Sciatic nerve (tissue), 2 donors: ENCODE data around the gene FREM2. TPM values are rescaled to one million over a fixed set of nuclear protein-coding genes. Genes with fewer than 3 reads are reported as not detected.

Source experiments
- ATAC-seq: fragments of 200-7000 bp; cut with Tn5 transposase; one replicate; pipeline ENCODE4 v1.9.1; 2020; ENCODE audit warnings: mild to moderate bottlenecking, moderate library complexity
- DNase-seq: peaks from one replicate; pipeline ENCODE4 v3.0.0-alpha.2; 2020; ENCODE audit warnings: low spot score
- intact Hi-C: fragments of 100-400 bp; cut with DNase I; formaldehyde crosslinking; loops from one replicate; pipeline ENCODE4 v1.14.2; 2022
- total RNA-seq: library from RNA; stranded (reverse); fragmentation: NEBNext Ultra II Directional; extraction: Animal tissue kit (Norgen Biotek cat#: 25700); gene quantifications from one replicate; pipeline ENCODE4 v1.2.1, GENCODE V29; 2021
- donor health status: DM: no; HTN: no; CAD: no.
- donor health status: DM: no; HTN: no; CAD: no.

The FREM2 gene
- total RNA-seq, 1 donor from 2014 or later: 9.2 TPM

DNA sequence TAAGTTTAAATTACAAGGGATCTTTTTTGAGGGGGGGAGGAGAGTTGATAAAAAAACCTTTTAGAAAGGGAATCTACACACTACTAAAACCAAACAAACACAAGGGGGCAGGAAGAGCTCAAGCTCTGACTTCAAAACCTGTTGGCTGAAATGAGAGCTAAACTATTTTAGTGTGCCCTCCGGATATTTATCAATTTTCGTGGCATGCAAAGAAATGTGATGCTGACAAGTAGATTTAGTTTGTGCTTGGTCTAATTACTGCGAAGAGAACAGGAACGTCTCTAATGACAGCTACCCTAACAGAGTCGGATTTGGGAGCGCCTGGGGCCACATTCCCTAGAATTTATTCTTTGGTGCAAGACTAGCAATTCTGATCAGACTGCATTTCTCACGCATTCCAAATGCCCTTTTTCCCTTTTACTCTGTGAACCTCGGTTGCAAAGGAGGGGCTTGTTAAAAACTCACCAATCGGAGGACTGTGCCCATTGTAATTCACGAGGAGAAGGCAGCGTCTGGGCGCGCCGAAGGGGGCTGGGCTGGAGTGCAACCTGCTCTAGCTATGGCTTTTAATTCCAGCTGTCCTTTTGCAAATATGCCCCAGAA lies 802 bp upstream of the FREM2 start:
- intact Hi-C loops: no loop called here
- ATAC-seq (peak; percentile 35), DNase-seq (no peak)

DNA sequence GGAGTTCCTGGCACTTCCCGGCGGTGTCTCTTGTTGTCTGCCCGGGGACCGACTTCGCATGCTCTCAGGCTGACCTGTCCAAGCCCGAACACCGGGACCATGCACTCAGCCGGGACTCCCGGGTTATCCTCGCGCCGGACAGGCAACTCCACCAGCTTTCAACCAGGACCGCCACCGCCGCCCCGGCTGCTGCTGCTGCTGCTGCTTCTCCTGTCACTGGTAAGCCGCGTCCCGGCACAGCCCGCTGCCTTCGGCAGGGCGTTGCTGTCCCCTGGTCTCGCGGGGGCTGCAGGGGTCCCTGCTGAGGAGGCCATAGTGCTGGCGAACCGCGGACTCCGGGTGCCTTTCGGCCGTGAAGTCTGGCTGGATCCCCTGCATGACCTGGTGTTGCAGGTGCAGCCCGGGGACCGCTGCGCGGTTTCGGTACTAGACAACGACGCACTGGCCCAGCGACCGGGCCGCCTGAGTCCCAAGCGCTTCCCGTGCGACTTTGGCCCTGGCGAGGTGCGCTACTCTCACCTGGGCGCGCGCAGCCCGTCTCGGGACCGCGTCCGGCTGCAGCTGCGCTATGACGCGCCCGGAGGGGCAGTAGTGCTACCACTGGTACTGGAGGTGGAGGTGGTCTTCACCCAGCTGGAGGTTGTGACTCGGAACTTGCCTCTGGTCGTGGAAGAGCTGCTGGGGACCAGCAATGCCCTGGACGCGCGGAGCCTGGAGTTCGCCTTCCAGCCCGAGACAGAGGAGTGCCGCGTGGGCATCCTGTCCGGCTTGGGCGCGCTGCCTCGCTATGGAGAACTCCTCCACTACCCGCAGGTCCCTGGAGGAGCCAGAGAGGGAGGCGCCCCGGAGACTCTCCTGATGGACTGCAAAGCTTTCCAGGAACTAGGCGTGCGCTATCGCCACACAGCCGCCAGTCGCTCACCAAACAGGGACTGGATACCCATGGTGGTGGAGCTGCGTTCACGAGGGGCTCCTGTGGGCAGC lies 661 bp downstream of the FREM2 start:
- peak; percentile 14 for ATAC-seq
- intact Hi-C loops: no loop called here
- DNase-seq: no peak

DNA sequence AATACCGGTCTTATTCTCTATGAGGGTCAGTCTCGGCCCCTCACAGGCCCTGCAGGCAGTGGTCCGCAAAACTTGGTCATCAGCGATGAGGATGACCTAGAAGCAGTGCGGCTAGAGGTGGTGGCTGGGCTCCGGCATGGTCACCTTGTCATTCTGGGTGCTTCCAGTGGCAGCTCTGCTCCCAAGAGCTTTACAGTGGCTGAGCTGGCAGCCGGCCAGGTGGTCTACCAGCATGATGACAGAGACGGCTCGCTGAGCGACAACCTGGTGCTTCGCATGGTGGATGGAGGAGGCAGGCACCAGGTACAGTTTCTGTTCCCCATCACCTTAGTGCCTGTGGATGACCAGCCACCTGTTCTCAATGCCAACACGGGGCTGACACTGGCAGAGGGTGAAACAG lies 1.8 kb downstream of the FREM2 start:
- intact Hi-C loops: no loop called here
- DNase-seq: peak; percentile 56
- no peak for ATAC-seq

DNA sequence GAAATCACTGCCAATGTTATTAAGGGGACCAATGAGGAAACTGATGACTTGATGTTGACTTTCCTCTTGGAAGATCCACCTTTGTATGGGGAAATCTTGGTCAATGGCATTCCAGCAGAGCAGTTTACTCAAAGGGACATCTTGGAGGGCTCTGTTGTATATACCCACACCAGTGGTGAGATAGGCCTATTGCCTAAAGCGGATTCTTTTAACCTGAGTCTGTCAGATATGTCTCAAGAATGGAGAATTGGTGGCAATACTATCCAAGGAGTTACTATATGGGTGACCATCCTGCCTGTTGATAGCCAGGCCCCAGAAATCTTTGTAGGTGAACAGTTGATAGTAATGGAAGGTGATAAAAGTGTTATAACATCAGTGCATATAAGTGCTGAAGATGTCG lies 3.4 kb downstream of the FREM2 start:
- ATAC-seq: no peak
- DNase-seq: no peak
- intact Hi-C loops: no loop called here

DNA sequence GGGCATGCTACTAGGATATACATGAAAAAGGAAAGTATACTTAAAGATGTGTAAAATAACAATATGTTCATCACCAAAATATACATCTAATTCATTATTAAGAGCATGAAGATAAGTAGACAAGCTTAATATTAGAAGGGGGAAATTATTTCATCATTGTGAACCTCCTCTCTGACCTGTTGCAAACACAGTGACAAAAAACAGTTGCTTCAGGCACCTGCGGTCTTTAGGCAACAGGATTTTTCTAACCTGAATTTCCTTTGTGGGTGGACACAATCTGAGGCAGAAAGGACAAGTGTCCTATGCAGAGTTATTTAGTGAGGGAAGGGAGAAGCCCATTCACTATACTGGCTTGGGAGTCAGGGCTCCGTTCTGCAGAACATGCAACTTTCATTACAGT lies 6.3 kb downstream of the FREM2 start:
- ATAC-seq: no peak
- no peak for DNase-seq
- intact Hi-C loops: no loop called here

DNA sequence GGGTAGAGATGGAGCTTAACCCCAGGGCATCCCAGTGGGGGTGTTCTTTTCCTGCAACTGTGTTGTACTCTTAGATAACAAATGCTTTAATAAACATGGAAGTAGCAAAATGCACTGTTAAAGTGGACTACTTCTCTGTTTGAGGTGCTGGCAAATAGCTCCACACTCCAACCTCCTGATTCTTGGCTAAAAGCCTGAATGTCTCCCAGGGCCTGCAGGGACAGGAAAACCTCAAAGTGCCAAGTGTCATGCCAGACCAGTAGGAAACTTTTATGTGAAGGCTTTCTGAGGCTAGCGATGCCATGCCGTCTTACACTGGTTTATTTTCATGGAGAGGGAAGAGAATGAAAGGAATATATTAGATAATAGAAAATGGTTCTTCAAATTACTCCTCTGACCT lies 6.8 kb downstream of the FREM2 start:
- DNase-seq (no peak), ATAC-seq (no peak)
- intact Hi-C loops: no loop called here

DNA sequence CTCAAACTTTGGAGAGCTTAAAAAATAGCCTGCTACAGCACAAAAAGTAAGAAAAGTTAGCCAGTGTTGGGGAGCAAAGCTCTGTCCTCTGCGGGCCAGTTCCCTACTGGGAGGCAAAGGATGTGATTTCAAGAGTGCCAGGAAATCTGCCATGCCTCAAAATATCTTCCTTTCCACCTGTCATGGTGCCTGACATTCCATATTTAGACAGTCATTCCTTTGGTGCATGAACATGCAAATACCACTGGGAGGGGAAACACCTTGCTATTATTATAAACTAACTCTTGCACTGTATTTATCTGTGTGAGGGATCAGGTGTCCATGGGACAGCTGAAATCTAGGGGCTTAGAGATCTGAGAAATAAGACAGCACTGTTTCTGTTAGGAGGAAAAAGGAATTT lies 10.3 kb downstream of the FREM2 start:
- no peak for ATAC-seq
- no peak for DNase-seq
- intact Hi-C loops: no loop called here

DNA sequence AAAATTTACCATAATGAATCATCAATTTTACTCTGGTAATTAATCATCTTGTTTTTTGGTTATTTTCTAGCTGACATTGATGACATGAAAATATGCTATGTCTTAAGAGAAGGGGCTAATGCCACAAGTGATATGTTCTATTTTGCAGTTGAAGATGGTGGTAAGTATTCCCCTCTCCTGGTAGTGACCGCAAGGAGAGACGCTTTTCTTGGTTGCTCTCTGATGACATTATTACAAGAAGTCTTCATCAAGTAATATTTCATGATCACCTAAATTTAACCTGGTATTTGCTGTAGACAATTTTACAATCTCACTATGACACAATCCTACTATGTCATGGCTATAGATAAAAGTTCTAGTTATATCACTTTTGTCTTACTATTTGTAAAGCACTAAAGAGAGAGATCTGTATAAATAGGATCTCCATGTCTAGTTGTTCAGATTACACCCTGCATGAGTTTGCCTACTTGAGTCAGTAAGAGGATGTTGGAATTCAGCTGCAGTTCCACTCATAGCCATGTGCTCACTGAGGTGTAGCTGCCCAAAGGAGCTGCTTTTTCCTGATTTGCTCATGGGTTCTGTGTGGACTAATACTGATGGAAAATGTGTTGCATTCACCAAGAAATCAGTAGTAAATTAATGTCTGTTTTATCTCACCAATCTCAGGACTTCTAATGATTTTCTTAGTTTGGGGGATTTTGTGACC lies 10.9 kb downstream of the FREM2 start:
- ATAC-seq (no peak), DNase-seq (no peak)
- intact Hi-C loops: no loop called here

DNA sequence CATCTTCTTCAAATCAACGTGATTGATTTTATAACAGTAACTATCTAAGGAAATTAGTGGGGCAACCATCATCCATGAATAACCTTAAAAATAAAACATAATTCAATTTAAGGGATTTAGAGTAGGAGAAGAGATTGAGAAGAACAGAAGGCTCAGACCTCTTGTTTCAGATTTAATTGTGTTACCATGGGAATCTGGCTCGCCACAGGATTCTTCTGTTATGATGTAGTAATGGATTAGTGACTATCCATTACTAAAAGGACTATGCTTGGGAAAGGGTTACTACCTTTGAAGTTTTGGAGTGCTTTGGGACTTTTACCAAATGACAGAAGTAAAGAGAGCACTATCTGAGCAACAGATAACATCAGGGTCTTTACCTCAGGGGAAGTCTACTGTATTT lies 13.2 kb downstream of the FREM2 start:
- intact Hi-C loops: no loop called here
- ATAC-seq (no peak), DNase-seq (no peak)

DNA sequence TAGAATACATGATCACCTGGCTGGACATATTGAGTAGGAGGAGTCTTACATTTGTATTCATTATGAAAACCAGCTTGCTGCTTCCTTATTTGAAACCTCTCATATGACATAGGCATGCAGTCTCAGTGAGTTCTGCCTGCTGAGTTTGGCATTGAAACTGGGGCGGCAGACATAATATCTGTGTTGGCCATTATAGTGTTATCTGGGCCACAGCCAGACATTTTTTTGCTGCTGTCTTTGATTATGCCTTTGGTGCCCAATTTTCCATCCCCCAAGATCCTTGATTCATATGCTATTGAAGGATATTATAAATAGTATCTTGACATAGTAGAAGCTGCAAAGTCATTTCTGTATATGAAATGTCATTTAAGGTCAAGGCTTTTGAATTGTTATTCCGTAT lies 15.8 kb downstream of the FREM2 start:
- no peak for DNase-seq
- no peak for ATAC-seq
- intact Hi-C loops: no loop called here

DNA sequence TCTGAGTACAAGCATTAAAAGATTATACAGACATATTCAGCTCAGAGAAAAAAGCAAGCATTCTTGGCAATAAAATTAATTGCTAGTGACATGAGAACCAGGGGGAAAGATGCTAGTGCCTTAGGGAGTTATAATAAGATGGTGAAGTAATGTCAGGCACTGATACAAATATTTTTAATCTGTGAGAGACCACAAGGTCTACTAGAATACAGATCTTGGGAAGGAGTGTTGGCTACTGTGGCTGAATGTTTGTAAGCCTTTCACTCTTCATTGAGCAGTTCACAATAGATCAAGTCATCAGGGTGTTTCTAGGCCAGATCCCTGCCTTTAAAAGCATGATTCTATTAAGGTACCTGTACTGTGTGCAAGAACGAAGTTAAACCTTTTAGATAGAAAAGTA lies 16.4 kb downstream of the FREM2 start:
- no peak for ATAC-seq
- intact Hi-C loops: no loop called here
- no peak for DNase-seq

DNA sequence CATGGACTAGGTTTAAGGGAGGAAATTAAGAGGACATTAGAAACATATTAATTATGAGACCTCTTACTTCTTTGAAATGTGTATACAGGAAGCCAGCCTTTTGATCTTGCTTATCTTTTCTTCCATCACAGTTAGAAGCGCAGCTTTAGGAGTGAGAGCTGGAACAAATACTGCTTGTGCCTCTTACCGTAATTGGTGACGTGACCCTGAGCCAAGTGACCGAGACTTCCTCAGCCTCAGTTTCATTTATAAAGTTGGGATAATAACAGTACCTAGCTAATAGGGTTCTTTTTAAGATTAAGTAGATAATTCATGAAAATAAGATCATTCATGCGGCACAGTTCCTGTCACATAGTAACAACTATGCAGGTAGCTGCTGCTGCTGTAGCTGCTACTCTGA lies 18.5 kb downstream of the FREM2 start:
- DNase-seq (no peak), ATAC-seq (no peak)
- intact Hi-C loops: no loop called here

DNA sequence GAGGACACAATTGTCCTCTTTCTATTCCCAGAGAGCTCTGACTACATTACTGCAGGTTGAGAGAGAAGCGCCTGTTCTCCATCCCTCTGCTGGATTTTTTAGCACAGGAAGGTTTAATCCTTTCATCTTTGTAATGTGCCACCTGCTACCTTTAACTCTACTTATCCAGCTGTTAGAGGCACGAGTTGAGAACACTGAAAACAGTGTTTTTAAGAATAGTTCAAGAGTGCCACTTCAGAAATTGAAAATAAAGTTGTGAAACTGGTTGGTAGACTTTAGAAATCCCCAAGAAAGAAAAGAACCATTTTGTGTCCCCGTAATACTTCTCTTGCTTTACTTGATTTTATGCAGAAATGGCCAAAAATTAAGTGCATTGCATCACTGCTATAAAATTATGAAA lies 20.6 kb downstream of the FREM2 start:
- intact Hi-C loops: no loop called here

DNA sequence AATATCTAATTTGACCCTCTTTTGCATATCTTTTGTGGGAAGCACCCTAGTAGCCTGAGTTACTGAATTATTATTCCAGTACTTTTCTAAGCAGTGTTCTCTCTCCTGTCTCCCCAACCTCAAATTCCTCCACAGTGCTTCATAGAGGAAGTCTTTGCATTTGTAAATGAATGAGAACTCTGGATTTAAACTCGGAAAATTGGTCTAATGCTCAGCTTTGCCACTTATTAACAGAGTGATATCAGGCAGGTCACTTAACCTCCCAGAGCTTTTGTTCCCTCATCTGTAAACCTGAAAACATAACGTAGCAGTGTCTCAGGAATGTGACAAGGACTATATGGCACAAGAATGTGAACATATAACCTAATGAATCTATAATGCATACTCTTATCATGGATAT lies 26.2 kb downstream of the FREM2 start:
- intact Hi-C loops: no loop called here
- no peak for DNase-seq
- ATAC-seq: no peak

More for the DNA sequence above, 20.6 kb downstream of the FREM2 start:
- no peak for DNase-seq
- ATAC-seq: no peak

DNA sequence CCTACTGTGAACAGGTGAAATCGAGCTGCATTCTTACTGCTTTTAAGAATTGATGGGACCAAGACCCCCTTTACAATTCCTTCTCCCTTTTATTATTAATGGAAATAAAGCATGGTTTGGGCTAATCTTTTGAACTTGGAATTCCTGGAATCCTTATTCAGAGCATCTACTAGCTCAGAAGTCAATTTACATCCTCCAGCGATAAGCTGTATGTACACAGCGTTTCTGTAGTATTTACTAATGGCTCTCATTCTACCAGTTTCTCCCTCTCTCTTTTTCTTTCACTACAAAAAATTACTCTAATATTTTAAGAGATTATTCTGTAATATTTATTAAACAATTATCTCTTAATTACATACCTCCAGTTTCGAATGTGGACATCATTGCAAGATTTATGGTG lies 31.5 kb downstream of the FREM2 start:
- intact Hi-C loops: no loop called here
- DNase-seq: no peak
- no peak for ATAC-seq

DNA sequence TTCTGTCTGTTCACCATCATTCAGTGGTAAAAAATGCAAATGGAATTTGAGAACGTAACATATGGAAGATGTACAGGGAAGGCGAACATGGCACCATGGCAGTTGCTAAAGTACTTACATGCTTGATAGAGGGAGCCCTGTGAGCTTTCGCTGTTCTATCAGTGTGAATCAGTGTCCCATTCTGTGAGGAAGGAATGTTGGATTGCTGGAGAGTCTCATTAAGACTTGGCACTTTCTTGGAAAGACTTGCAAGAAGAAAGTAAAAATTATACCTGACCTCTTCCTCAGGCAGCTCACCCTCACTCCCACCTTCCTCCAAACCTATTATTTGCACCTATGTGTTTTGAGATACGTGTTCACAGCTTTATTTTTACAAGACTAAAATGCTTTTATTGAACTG lies 43.5 kb downstream of the FREM2 start:
- ATAC-seq (no peak), DNase-seq (no peak)
- intact Hi-C loops: no loop called here

DNA sequence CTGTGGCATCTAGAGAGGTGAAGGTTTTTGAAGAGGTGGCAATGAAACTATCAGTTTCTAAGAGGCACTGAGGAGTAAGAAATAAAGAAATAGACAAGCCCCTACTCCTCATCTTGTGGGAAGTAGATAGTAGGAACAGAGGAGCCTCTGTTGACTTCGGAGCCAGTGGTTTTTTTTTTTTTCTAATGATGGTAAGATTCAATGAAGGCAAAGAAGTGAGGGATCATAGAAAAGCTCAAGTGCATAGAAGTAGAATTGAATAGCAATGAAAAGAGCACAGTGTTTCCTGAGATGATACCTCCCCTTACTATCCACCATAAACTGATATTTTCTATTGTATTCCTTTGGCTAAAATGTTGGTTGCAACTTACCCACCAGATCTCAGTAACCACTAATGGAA lies 46.3 kb downstream of the FREM2 start:
- no peak for DNase-seq
- intact Hi-C loops: no loop called here

DNA sequence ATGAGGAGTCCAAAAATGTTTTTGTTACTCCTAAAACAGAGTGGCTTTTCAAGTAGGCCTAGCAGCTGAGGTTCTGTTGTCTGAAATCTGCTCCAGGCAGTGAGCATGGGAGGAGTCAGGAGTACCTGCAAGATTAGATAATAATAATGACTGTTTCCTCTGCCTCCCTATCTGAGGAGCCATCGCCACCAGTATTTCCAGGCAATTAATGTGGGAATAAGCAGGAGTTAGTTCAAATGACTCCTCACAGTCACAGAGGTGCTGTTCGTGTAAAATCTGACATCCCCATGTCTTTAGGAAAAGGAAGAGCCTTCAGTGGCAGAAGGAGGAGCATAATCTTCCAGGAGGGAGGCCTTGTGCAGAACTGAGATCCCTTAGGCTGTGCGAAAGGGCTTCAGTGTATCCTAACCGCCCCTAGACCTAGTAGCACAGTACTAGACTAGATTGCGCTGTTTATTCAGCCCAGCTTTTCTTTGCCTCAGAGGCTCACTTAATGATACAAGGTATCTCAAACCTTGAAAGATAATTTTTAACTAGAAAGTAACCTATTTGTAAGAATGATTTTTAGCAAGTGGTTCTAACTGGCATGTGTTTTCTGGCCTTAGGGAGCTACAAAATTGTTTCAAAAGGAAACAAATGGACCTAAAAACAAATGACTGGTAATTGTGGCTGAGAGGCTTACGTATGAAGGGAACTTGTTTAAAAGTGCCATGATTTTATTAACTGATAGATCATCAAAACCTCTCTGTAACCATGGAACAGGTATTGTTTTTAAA lies 49.0 kb downstream of the FREM2 start:
- ATAC-seq: no peak
- no peak for DNase-seq
- intact Hi-C loops: no loop called here

More for the DNA sequence above, 46.3 kb downstream of the FREM2 start:
- ATAC-seq: no peak

DNA sequence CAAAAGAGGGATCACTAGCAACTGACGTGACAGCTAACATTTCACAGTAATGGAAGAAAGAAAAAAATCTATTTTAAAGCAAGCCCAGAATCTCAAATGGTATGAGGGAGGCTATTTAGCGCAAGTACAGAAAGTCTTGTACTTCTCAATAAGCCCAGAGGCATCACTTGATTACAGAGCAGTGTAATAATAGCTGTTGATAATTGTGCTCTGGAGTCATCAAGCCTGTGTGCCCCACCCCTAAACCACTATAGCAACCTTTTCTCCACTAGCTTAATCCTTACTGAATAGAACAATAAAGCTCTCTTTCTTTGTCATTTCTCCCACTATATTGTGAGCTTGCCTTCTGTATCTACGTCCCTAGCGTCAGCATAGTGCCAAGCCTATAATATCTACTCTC lies 56.6 kb downstream of the FREM2 start:
- intact Hi-C loops: no loop called here
- no peak for DNase-seq
- no peak for ATAC-seq
